ENCODE results near the gene IFI16.
"Not testable (repeated sequence)": the region's sequence is repeated elsewhere in the genome, so short reads cannot be mapped to it uniquely, and the experiment has no call there.

Gene IFI16

GRCh38 chr1:159090286-159091179 is 80.8 kb downstream of the IFI16 start:
- peaks cover 26% of the 10 kb centered on the region for H3K4me1 Mint-ChIP-seq
- no peaks in the 10 kb centered on the region for H3K36me3 Mint-ChIP-seq
- H3K27me3 Mint-ChIP-seq: no peaks in the 10 kb centered on the region
- no peak overlapping the region for H3K27ac Mint-ChIP-seq
- no peaks in the 10 kb centered on the region for H3K9me3 Mint-ChIP-seq
- H3K4me3 Mint-ChIP-seq: no peak overlapping the region

- H3K27ac Mint-ChIP-seq: no peak overlapping the region
- peaks cover 2% of the 10 kb centered on the region for H3K27me3 Mint-ChIP-seq
- no peaks in the 10 kb centered on the region for H3K36me3 Mint-ChIP-seq
- peak overlapping the region; percentile 5 for H3K4me3 Mint-ChIP-seq
- no peaks in the 10 kb centered on the region for H3K9me3 Mint-ChIP-seq
- H3K4me1 Mint-ChIP-seq: peaks cover 26% of the 10 kb centered on the region
Observed at GRCh38 chr1:159091180-159091560, 81.5 kb downstream of the IFI16 start.

GRCh38 chr1:159091607-159092031 is 81.9 kb downstream of the IFI16 start:
- no peaks in the 10 kb centered on the region for H3K9me3 Mint-ChIP-seq
- H3K4me1 Mint-ChIP-seq: peaks cover 26% of the 10 kb centered on the region
- H3K4me3 Mint-ChIP-seq: peak overlapping the region; percentile 5
- no peak overlapping the region for H3K27ac Mint-ChIP-seq
- H3K36me3 Mint-ChIP-seq: no peaks in the 10 kb centered on the region
- peaks cover 2% of the 10 kb centered on the region for H3K27me3 Mint-ChIP-seq

- Mint-ChIP-seq H3K9me3 (no peaks in the 10 kb centered on the region), H3K36me3 (no peaks in the 10 kb centered on the region), H3K4me3 (no peak overlapping the region), H3K27ac (peak overlapping the region; percentile 76), H3K4me1 (peaks cover 26% of the 10 kb centered on the region), H3K27me3 (peaks cover 2% of the 10 kb centered on the region)
Observed at GRCh38 chr1:159092036-159092760, 82.5 kb downstream of the IFI16 start.

GRCh38 chr1:159098596-159098995 is 88.9 kb downstream of the IFI16 start:
- H3K27me3 Mint-ChIP-seq: peaks cover 17% of the 10 kb centered on the region

GRCh38 chr1:159100589-159100988 is 90.9 kb downstream of the IFI16 start:
- Mint-ChIP-seq H3K36me3 (no peaks in the 10 kb centered on the region), H3K4me1 (no peaks in the 10 kb centered on the region), H3K4me3 (no peak overlapping the region), H3K27me3 (peaks cover 17% of the 10 kb centered on the region), H3K9me3 (no peaks in the 10 kb centered on the region), H3K27ac (no peak overlapping the region)

More at GRCh38 chr1:159098596-159098995, 88.9 kb downstream of the IFI16 start:
- H3K4me3 Mint-ChIP-seq: no peak overlapping the region
- H3K4me1 Mint-ChIP-seq: no peaks in the 10 kb centered on the region
- no peaks in the 10 kb centered on the region for H3K9me3 Mint-ChIP-seq
- no peaks in the 10 kb centered on the region for H3K36me3 Mint-ChIP-seq
- H3K27ac Mint-ChIP-seq: no peak overlapping the region

- H3K4me3 Mint-ChIP-seq, H3K4me1 Mint-ChIP-seq, H3K27ac Mint-ChIP-seq, H3K9me3 Mint-ChIP-seq, H3K36me3 Mint-ChIP-seq: not testable (repeated sequence)
- peaks cover 17% of the 10 kb centered on the region for H3K27me3 Mint-ChIP-seq
Observed at GRCh38 chr1:159103021-159103420, 93.3 kb downstream of the IFI16 start.

Measured in activated naive CD4-positive, alpha-beta T cell treated with anti-CD3 and anti-CD28 coated beads, Interleukin-2, amount 50 U/mL, for 24 hours (primary cell).